ENCODE measurements around the gene TTYH1. TPM values are rescaled to one million over a fixed set of nuclear protein-coding genes. Genes with fewer than 3 reads are reported as not detected.

The TTYH1 gene
- total and polyA plus RNA-seq, 2 of the 8 experiments (the other 6 are each of a cell fraction or from before 2014, with no cell fraction given): 26.7 to 46.5 TPM

- TF ChIP-seq POLR2A (IDR thresholded peaks at IDR 0.05; ENCODE audit: control extremely low read depth in 1 of 2, low read depth in 2 of 2, low read length in 2 of 2): no peak
- no peak for TF ChIP-seq CEBPB (IDR thresholded peaks at IDR 0.05; ENCODE audit: low read depth, low read length)
- no peak for TF ChIP-seq SIN3A (conservative IDR thresholded peaks at IDR 0.05 in 1 of 2, IDR thresholded peaks at IDR 0.05 in 1 of 2; ENCODE audit: low read depth in 1 of 2, low read length in 2 of 2)
- TF ChIP-seq, protein P1, sequence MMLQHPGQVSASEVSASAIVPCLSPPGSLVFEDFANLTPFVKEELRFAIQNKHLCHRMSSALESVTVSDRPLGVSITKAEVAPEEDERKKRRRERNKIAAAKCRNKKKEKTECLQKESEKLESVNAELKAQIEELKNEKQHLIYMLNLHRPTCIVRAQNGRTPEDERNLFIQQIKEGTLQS (IDR thresholded peaks at IDR 0.05; ENCODE audit: insufficient read depth, low read depth, low read length): no peak
- no peak for TF ChIP-seq HDAC6 (IDR thresholded peaks at IDR 0.05; ENCODE audit: low read depth, low read length)
- TF ChIP-seq BCL11A (IDR thresholded peaks at IDR 0.05; ENCODE audit: low read depth in 2 of 2, low read length in 2 of 2): no peak
- TF ChIP-seq KDM4A (IDR thresholded peaks at IDR 0.05; ENCODE audit: low read depth, low read length, severe bottlenecking): no peak
- TF ChIP-seq SUZ12 (IDR thresholded peaks at IDR 0.05; ENCODE audit: low read length): no peak
Observed at GRCh38 chr19:54436628-54437252, 21.5 kb downstream of the TTYH1 start (continued).

Measured in H1 (cell line).